A549 (cell line): ENCODE measurements around the gene AHCTF1. TPM values are rescaled to one million over a fixed set of nuclear protein-coding genes. Genes with fewer than 3 reads are reported as not detected.
"Not testable (repeated sequence)": the region's sequence is repeated elsewhere in the genome, so short reads cannot be mapped to it uniquely, and the experiment has no call there.

Experiments used
- ATAC-seq, 2 experiments: fragments of 200-7000 bp in 1 of 2; fragments of >200 bp in 1 of 2; cut with Nextera tagmentation in 1 of 2; cut with Tn5 transposase in 1 of 2; 3 replicates each; pipeline versions ENCODE4 v1.8.0 to v1.9.1; 2018 to 2020; ENCODE audit warnings: mild to moderate bottlenecking in 1 of 2, moderate library complexity in 1 of 2
- CTCF ChIA-PET: fragments of 300-600 bp; sonication (Branson Sonifier 250); formaldehyde crosslinking; extraction: SDS; loops from one replicate; lab custom pipeline; 2021; ENCODE audit warnings: antibody characterized with exemption, inconsistent platforms; lab: Yijun Ruan, JAX
- POLR2A ChIA-PET: fragments of 350-600 bp; formaldehyde crosslinking; extraction: SDS; loops from one replicate; lab custom pipeline; 2021; ENCODE audit warnings: antibody characterized with exemption, inconsistent platforms; lab: Yijun Ruan, JAX
- DNase-seq, 2 experiments: peaks; one replicate each; pipeline versions ENCODE4 v3.0.0 to v3.0.0-alpha.2; 2011 to 2016; ENCODE audit warnings: low read depth in 1 of 2, low spot score in 1 of 2
- FAIRE-seq: peaks from 2 replicates; lab custom pipeline; 2011; peaks lifted over from hg19 to GRCh38; lab: Jason Lieb, UNC
- H3K27ac ChIP-seq, 2 experiments: fragments of >200 bp; sonication (Bioruptor Twin); formaldehyde crosslinking; 3 replicates each; pipeline ENCODE4 v1.5.1; 2016 to 2017
- H3K4me1 ChIP-seq: fragments of >200 bp; sonication (Bioruptor Twin); formaldehyde crosslinking; 3 replicates; pipeline ENCODE4 v1.6.1; 2016
- H3K4me2 ChIP-seq: fragments of >200 bp; sonication (Bioruptor Twin); formaldehyde crosslinking; 3 replicates; pipeline ENCODE4 v1.6.1; 2016
- H3K4me3 ChIP-seq: fragments of >200 bp; sonication (Bioruptor Twin); formaldehyde crosslinking; 3 replicates; pipeline ENCODE4 v1.5.1; 2016
- H3K9me3 ChIP-seq: fragments of >200 bp; sonication (Bioruptor Twin); formaldehyde crosslinking; 3 replicates; pipeline ENCODE4 v1.6.1; 2016
- BHLHE40 ChIP-seq: IDR thresholded peaks from 2 replicates; pipeline ENCODE4 v1.6.1; 2012; ENCODE audit warnings: low read depth, low read length, inconsistent platforms
- CHD4 ChIP-seq: fragments of 200-600 bp; sonication (generic); IDR thresholded peaks from 2 replicates; pipeline ENCODE4 v1.6.1; 2016; ENCODE audit warnings: antibody characterized with exemption, mild to moderate bottlenecking, borderline replicate concordance
- EP300 ChIP-seq, 2 experiments: fragments of >200 bp; sonication (Bioruptor Twin); formaldehyde crosslinking; IDR thresholded peaks; 2 replicates in 1 of 2; 3 replicates in 1 of 2; pipeline ENCODE4 v1.6.1; 2016 to 2017
- HOXB5 ChIP-seq: fragments of 250-450 bp; sonication (Bioruptor Pico); IDR thresholded peaks from 2 replicates; pipeline ENCODE4 v1.5.0; 2020; ENCODE audit warnings: mild to moderate bottlenecking, moderate library complexity
- JUN ChIP-seq, 2 experiments: fragments of >200 bp; sonication (Bioruptor Twin); formaldehyde crosslinking; IDR thresholded peaks; 2 replicates in 1 of 2; 3 replicates in 1 of 2; pipeline ENCODE4 v1.6.1; 2016 to 2017
- KDM1A ChIP-seq: fragments of 200-600 bp; sonication (generic); IDR thresholded peaks from 2 replicates; pipeline ENCODE4 v1.6.1; 2016; ENCODE audit warnings: low read depth, mild to moderate bottlenecking
- MAFK ChIP-seq: fragments of 450-650 bp; IDR thresholded peaks from 2 replicates; pipeline ENCODE4 v1.6.1; 2014; ENCODE audit not compliant: partially characterized antibody
- POLR2AphosphoS2 ChIP-seq: conservative IDR thresholded peaks from 2 replicates; pipeline ENCODE4 v1.6.1; 2012; ENCODE audit warnings: low read length, improper control_type of control experiment, inconsistent platforms
- RAD21 ChIP-seq, 2 experiments: fragments of >200 bp in 1 of 2; sonication (Bioruptor Twin) in 1 of 2; formaldehyde crosslinking in 1 of 2; IDR thresholded peaks in 1 of 2; conservative IDR thresholded peaks in 1 of 2; 2 replicates in 1 of 2; 3 replicates in 1 of 2; pipeline ENCODE4 v1.6.1; 2012 to 2018; ENCODE audit warnings: inconsistent platforms in 1 of 2
- RFX5 ChIP-seq: fragments of 450-650 bp; IDR thresholded peaks from 2 replicates; pipeline ENCODE4 v1.7.1; 2014; ENCODE audit warnings: antibody characterized with exemption, mild to moderate bottlenecking, moderate library complexity
- SMC3 ChIP-seq: fragments of >200 bp; sonication (Bioruptor Twin); formaldehyde crosslinking; IDR thresholded peaks from 3 replicates; pipeline ENCODE4 v1.6.1; 2018; ENCODE audit warnings: inconsistent platforms
- TFCP2L1 ChIP-seq: fragments of 250-450 bp; sonication (Bioruptor Pico); IDR thresholded peaks from 2 replicates; pipeline ENCODE4 v1.5.0; 2021; ENCODE audit warnings: mild to moderate bottlenecking
- ZNF302 ChIP-seq: fragments of 250-450 bp; sonication (Bioruptor Pico); IDR thresholded peaks from 2 replicates; pipeline ENCODE4 v1.9.0; 2021; ENCODE audit warnings: inconsistent platforms, mild to moderate bottlenecking, moderate library complexity
- WGBS: methylation state at CpG from one replicate; pipeline ENCODE4 v1.1.6; 2017; ENCODE audit errors: missing lambda C conversion rate; 5-methylcytosine and 5-hydroxymethylcytosine counted together
- polyA plus RNA-seq, 4 experiments: library from polyadenylated mRNA; depleted of rRNA in 3 of 4; stranded (reverse); fragments of >200 nt; fragmentation: RNase III in 1 of 4; extraction: RNeasy Plus Mini Kit Qiagen cat#74134 plus additional on column Dnase treatment in 1 of 4; gene quantifications; 2 replicates in 3 of 4; 3 replicates in 1 of 4; pipeline ENCODE4 v1.2.3, GENCODE V29; 2011 to 2017
- TF ChIP-seq, protein P1 (sequence below): IDR thresholded peaks from 2 replicates; pipeline ENCODE4 v1.6.1; 2012; ENCODE audit warnings: low read depth, borderline replicate concordance
- TF ChIP-seq, protein P2 (sequence below): fragments of >200 bp; sonication (Bioruptor Twin); formaldehyde crosslinking; IDR thresholded peaks from 2 replicates; pipeline ENCODE4 v1.6.1; 2016
- TF ChIP-seq, protein P3 (sequence below): fragments of 450-650 bp; IDR thresholded peaks from 2 replicates; pipeline ENCODE4 v1.6.1; 2014; ENCODE audit warnings: antibody characterized with exemption
- TF ChIP-seq, protein P4 (sequence below): fragments of 150-350 bp; IDR thresholded peaks from 2 replicates; pipeline ENCODE4 v1.6.1; 2014; ENCODE audit warnings: low read depth, mild to moderate bottlenecking, low read length
- TF ChIP-seq, protein P5 (sequence below): fragments of 250-450 bp; sonication (Bioruptor Pico); IDR thresholded peaks from 2 replicates; pipeline ENCODE4 v1.5.0; 2020; ENCODE audit warnings: low read depth, mild to moderate bottlenecking, moderate library complexity

AHCTF1 gene
- polyA plus RNA-seq, 2 of the 4 experiments (the other 2 are of a cell fraction): 27.0 to 44.7 TPM

DNA sequence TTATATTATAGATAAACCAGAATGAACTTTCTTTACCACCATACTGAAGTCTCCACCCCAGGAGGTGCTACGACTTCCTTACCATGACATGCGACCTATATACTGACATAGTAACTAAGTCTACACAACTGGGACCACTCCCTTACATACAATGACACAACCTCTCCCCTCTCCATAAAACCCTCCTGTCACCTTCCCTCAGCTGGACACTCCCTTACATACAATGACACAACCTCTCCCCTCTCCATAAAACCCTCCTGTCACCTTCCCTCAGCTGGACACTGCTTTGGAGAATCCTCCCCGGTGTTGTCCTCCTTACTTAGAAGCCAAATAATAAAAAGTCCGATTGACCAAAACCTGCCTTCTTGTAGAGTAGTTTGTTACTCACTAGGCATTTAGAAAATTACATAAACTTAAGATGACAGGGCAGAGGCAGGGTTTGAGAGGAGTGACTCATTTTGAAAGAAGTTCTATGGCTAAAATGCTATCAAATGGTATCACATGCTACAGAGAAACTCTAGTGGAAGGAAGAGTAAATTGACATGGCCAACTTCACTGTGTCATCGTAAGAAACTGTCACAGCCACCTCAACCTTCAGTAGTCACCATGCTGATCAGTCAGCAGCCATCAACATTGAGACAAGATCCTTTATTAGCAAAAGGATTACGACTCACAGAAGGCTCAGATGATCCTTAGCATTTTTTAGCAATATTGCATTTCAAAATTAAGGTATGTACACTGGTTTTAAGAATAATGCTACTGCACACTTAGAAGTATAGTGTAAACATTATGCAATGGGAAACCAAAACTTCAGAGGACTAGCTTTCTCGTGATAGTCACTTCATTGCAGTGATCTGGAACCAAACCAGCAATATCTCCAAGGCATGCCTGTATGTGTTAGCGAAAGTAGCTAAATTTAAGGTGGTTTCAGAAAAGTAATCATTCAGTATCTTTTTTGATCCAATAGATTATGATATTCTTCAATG lies 56.4 kb downstream of the AHCTF1 start:
- no peak for DNase-seq
- CTCF ChIA-PET: no interaction called here
- ATAC-seq: peak in 1 of 2 experiments; percentile 30; a peak in 3 of 6 replicates

DNA sequence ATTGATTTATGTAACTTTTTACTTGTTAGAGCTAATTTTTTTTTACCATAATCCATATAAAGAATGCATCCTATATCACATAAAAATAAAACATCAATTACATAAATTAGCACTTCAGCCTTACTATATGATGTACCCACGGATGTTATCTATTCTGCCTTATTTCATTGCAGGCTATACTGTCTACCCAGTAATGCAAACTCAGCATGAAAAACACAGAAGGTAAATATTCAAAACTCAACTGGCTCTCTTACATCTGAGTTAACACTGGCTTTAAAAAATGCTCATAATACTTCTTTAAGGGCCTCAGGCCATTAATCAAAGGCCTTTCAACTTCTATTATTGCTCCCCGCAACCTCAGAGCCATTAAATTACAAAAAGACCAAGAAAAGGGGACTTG lies 65.8 kb downstream of the AHCTF1 start:
- Histone ChIP-seq H3K4me3 (no peak overlapping the region), H3K27ac (no peak overlapping the region), H3K4me2 (no peak overlapping the region), H3K9me3 (no peaks in the 10 kb centered on the region), H3K4me1 (no peaks in the 10 kb centered on the region)
- POLR2A ChIA-PET: no interaction called here
- no peak for TF ChIP-seq BHLHE40
- peak; percentile 62 for TF ChIP-seq MAFK
- DNase-seq: no peak
- CTCF ChIA-PET: no interaction called here
- 92% methylated on average over 2 of the region's 2 CpGs for WGBS
- FAIRE-seq: no peak
- ATAC-seq: no peak

More for the DNA sequence above, 56.4 kb downstream of the AHCTF1 start:
- POLR2A ChIA-PET: no interaction called here
- no peak overlapping the region for H3K4me2 ChIP-seq
- no peak for FAIRE-seq
- H3K9me3 ChIP-seq: no peaks in the 10 kb centered on the region
- H3K4me3 ChIP-seq: no peak overlapping the region
- H3K27ac ChIP-seq: no peak overlapping the region
- 0 out of 3 replicates have a peak, but pooled peaks cover 3% of the 10 kb centered on the region for H3K4me1 ChIP-seq
- TF ChIP-seq MAFK: no peak
- TF ChIP-seq, protein P1, sequence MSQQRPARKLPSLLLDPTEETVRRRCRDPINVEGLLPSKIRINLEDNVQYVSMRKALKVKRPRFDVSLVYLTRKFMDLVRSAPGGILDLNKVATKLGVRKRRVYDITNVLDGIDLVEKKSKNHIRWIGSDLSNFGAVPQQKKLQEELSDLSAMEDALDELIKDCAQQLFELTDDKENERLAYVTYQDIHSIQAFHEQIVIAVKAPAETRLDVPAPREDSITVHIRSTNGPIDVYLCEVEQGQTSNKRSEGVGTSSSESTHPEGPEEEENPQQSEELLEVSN: no peak
- no peak for TF ChIP-seq RAD21 (conservative IDR thresholded peaks at IDR 0.05 in 1 of 2, IDR thresholded peaks at IDR 0.05 in 1 of 2)
- no peak for TF ChIP-seq JUN (IDR thresholded peaks at IDR 0.05)
- TF ChIP-seq KDM1A: no peak
- TF ChIP-seq ZNF302 (CRISPR knock-in tag): no peak
- no peak for TF ChIP-seq CHD4
- TF ChIP-seq, protein P2, sequence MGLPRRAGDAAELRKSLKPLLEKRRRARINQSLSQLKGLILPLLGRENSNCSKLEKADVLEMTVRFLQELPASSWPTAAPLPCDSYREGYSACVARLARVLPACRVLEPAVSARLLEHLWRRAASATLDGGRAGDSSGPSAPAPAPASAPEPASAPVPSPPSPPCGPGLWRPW: no peak
- no peak for TF ChIP-seq TFCP2L1 (CRISPR knock-in tag)
- TF ChIP-seq, protein P3, sequence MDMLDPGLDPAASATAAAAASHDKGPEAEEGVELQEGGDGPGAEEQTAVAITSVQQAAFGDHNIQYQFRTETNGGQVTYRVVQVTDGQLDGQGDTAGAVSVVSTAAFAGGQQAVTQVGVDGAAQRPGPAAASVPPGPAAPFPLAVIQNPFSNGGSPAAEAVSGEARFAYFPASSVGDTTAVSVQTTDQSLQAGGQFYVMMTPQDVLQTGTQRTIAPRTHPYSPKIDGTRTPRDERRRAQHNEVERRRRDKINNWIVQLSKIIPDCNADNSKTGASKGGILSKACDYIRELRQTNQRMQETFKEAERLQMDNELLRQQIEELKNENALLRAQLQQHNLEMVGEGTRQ: no peak
- no peak for TF ChIP-seq EP300 (IDR thresholded peaks at IDR 0.05)
- no peak for TF ChIP-seq POLR2AphosphoS2
- no peak for TF ChIP-seq RFX5
- TF ChIP-seq SMC3: no peak
- TF ChIP-seq, protein P4, sequence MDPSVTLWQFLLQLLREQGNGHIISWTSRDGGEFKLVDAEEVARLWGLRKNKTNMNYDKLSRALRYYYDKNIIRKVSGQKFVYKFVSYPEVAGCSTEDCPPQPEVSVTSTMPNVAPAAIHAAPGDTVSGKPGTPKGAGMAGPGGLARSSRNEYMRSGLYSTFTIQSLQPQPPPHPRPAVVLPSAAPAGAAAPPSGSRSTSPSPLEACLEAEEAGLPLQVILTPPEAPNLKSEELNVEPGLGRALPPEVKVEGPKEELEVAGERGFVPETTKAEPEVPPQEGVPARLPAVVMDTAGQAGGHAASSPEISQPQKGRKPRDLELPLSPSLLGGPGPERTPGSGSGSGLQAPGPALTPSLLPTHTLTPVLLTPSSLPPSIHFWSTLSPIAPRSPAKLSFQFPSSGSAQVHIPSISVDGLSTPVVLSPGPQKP: no peak
- TF ChIP-seq HOXB5 (CRISPR knock-in tag): no peak
- TF ChIP-seq, protein P5, sequence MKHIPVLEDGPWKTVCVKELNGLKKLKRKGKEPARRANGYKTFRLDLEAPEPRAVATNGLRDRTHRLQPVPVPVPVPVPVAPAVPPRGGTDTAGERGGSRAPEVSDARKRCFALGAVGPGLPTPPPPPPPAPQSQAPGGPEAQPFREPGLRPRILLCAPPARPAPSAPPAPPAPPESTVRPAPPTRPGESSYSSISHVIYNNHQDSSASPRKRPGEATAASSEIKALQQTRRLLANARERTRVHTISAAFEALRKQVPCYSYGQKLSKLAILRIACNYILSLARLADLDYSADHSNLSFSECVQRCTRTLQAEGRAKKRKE (CRISPR knock-in tag): no peak
- 82% methylated on average over 8 of the region's 8 CpGs for WGBS

DNA sequence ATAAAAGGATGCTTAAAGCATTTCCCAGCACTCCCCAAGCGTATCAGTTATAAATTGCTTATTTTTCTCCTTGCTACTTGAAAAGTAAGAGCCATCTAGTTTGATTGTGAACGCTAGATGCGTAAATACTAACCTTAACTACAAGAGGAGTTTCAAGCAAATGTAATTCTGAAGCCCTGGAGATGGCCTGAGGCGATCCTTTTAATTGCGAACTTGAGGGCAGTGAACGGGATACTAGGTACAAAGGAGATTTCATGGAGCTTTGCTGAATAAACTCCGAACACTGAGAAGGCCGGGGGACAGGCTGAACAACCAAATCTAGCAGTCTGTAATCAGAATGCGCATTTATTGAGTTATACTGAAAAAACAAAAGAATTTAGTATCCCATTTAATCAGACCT lies 68.0 kb downstream of the AHCTF1 start:
- 92% methylated on average over 9 of the region's 9 CpGs for WGBS
- H3K4me1 ChIP-seq, FAIRE-seq, H3K9me3 ChIP-seq, H3K27ac ChIP-seq, CTCF ChIA-PET, POLR2A ChIA-PET, H3K4me2 ChIP-seq, DNase-seq, H3K4me3 ChIP-seq, ATAC-seq: not testable (repeated sequence)
